ENCODE results near the gene ZNF511.
"Not testable (repeated sequence)": the region's sequence is repeated elsewhere in the genome, so short reads cannot be mapped to it uniquely, and the experiment has no call there.

Gene ZNF511

GRCh38 chr10:133314911-133315310 lies 6.2 kb downstream of the ZNF511 start:
- no peak for DNase-seq (ENCODE audit: low spot score)

GRCh38 chr10:133315847-133316246 lies 7.1 kb downstream of the ZNF511 start:
- no peak for DNase-seq (ENCODE audit: low spot score)

- no peak for DNase-seq (ENCODE audit: low spot score)
Observed at GRCh38 chr10:133316266-133316665, 7.6 kb downstream of the ZNF511 start.

GRCh38 chr10:133316732-133317131 lies 8.0 kb downstream of the ZNF511 start:
- DNase-seq (ENCODE audit: low spot score): no peak

- peak; percentile 79 for DNase-seq (ENCODE audit: low spot score)
Observed at GRCh38 chr10:133318494-133319127, 9.9 kb downstream of the ZNF511 start.

GRCh38 chr10:133320852-133321422 lies 12.2 kb downstream of the ZNF511 start:
- not testable (repeated sequence) for DNase-seq (ENCODE audit: low spot score)

- not testable (repeated sequence) for DNase-seq (ENCODE audit: low spot score)
Observed at GRCh38 chr10:133322064-133322709, 13.5 kb downstream of the ZNF511 start.

GRCh38 chr10:133324198-133324792 lies 15.6 kb downstream of the ZNF511 start:
- DNase-seq (ENCODE audit: low spot score): peak; percentile 47

GRCh38 chr10:133324857-133325260 lies 16.1 kb downstream of the ZNF511 start:
- no peak for DNase-seq (ENCODE audit: low spot score)

- peak; percentile 33 for DNase-seq (ENCODE audit: low spot score)
Observed at GRCh38 chr10:133325440-133326222, 16.9 kb downstream of the ZNF511 start.

- no peak for DNase-seq (ENCODE audit: low spot score)
Observed at GRCh38 chr10:133326223-133326551, 17.5 kb downstream of the ZNF511 start.

- DNase-seq (ENCODE audit: low spot score): no peak
Observed at GRCh38 chr10:133326745-133327650, 18.3 kb downstream of the ZNF511 start.

- DNase-seq (ENCODE audit: low spot score): no peak
Observed at GRCh38 chr10:133327651-133328357, 19.1 kb downstream of the ZNF511 start.

- no peak for DNase-seq (ENCODE audit: low spot score)
Observed at GRCh38 chr10:133328358-133329343, 19.9 kb downstream of the ZNF511 start.

GRCh38 chr10:133329491-133330202 lies 20.9 kb downstream of the ZNF511 start:
- DNase-seq (ENCODE audit: low spot score): peak; percentile 91

GRCh38 chr10:133332936-133333699 lies 24.4 kb downstream of the ZNF511 start:
- no peak for DNase-seq (ENCODE audit: low spot score)

GRCh38 chr10:133334503-133335245 lies 26.0 kb downstream of the ZNF511 start:
- DNase-seq (ENCODE audit: low spot score): peak; percentile 54

Data from AG20443 (cell line).